IMR-90 (cell line): ENCODE measurements around the gene PHAF1. TPM values are rescaled to one million over a fixed set of nuclear protein-coding genes. Genes with fewer than 3 reads are reported as not detected.

Experiments
- ATAC-seq: fragments of 200-7000 bp; cut with Tn5 transposase; 2 replicates; pipeline ENCODE4 v1.9.1; 2020; ENCODE audit warnings: low read depth, mild to moderate bottlenecking, moderate library complexity
- BruUV-seq: library from RNA; stranded (reverse); fragments of 400-500 nt; replicated peaks from 2 replicates; lab custom pipeline; 2021; lab: Mats Ljungman, UMichigan
- CTCF ChIA-PET: fragments of 300-600 bp; formaldehyde crosslinking; extraction: SDS; loops from one replicate; lab custom pipeline; 2021; ENCODE audit warnings: antibody characterized with exemption; lab: Yijun Ruan, JAX
- POLR2A ChIA-PET: fragments of 300-600 bp; sonication (Branson Sonifier 250); formaldehyde crosslinking; loops from one replicate; lab custom pipeline; 2022; ENCODE audit warnings: antibody characterized with exemption; ENCODE audit not compliant: unreplicated experiment; lab: Charles Lee
- DNase-seq: peaks from one replicate; pipeline ENCODE4 v3.0.0; 2013
- H2AFZ ChIP-seq: replicated peaks from 2 replicates; pipeline ENCODE3; 2013; ENCODE audit warnings: low read length, mild to moderate bottlenecking; ENCODE audit not compliant: poor library complexity
- H2AK5ac ChIP-seq: 2 replicates; pipeline ENCODE4 v1.6.1; 2013; ENCODE audit warnings: low read depth, low read length, inconsistent platforms
- H2AK9ac ChIP-seq: replicated peaks from 2 replicates; pipeline ENCODE3; 2013; ENCODE audit warnings: mild to moderate bottlenecking, low read depth, low read length, moderate library complexity; ENCODE audit not compliant: poor library complexity
- H2BK120ac ChIP-seq: 2 replicates; pipeline ENCODE4 v1.6.1; 2013; ENCODE audit warnings: low read depth, low read length, inconsistent platforms
- H2BK15ac ChIP-seq: 3 replicates; pipeline ENCODE4 v1.6.1; 2013; ENCODE audit warnings: low read depth, low read length, inconsistent platforms
- H2BK20ac ChIP-seq: 2 replicates; pipeline ENCODE4 v1.6.1; 2013; ENCODE audit warnings: low read depth, mild to moderate bottlenecking, inconsistent platforms, low read length, moderate library complexity
- H2BK5ac ChIP-seq: 2 replicates; pipeline ENCODE4 v1.6.1; 2013; ENCODE audit warnings: mild to moderate bottlenecking, low read depth, low read length, inconsistent platforms; ENCODE audit not compliant: poor library complexity, severe bottlenecking
- H3K14ac ChIP-seq: replicated peaks from 2 replicates; pipeline ENCODE4 v1.6.1; 2013; ENCODE audit warnings: low read depth, low read length, inconsistent platforms
- H3K18ac ChIP-seq: 2 replicates; pipeline ENCODE4 v1.6.1; 2013; ENCODE audit warnings: low read depth, low read length, control low read depth
- H3K23ac ChIP-seq: 2 replicates; pipeline ENCODE4 v1.6.1; 2013; ENCODE audit warnings: low read depth, low read length, inconsistent platforms
- H3K27ac ChIP-seq: 2 replicates; pipeline ENCODE4 v1.5.1; 2013; ENCODE audit warnings: mild to moderate bottlenecking, control low read depth, low read length; ENCODE audit not compliant: insufficient read depth
- H3K27me3 ChIP-seq: 2 replicates; pipeline ENCODE4 v1.6.1; 2013; ENCODE audit warnings: low read length; ENCODE audit not compliant: control insufficient read depth, insufficient read depth
- H3K36me3 ChIP-seq: 2 replicates; pipeline ENCODE4 v1.6.1; 2013; ENCODE audit warnings: low read length, mixed read lengths; ENCODE audit not compliant: control insufficient read depth, insufficient read depth
- H3K4ac ChIP-seq: 2 replicates; pipeline ENCODE4 v1.6.1; 2013; ENCODE audit warnings: low read depth, low read length, inconsistent platforms
- H3K4me1 ChIP-seq: 2 replicates; pipeline ENCODE4 v1.6.1; 2013; ENCODE audit warnings: low read length, mixed read lengths; ENCODE audit not compliant: control insufficient read depth, insufficient read depth
- H3K4me2 ChIP-seq: 2 replicates; pipeline ENCODE4 v1.6.1; 2013; ENCODE audit warnings: low read depth, mild to moderate bottlenecking, control low read depth, low read length, moderate library complexity
- H3K4me3 ChIP-seq: 2 replicates; pipeline ENCODE4 v1.5.1; 2013; ENCODE audit warnings: low read depth, mild to moderate bottlenecking, control low read depth, low read length, moderate library complexity; ENCODE audit not compliant: insufficient read depth
- H3K56ac ChIP-seq: 2 replicates; pipeline ENCODE4 v1.6.1; 2013; ENCODE audit warnings: low read length, inconsistent platforms; ENCODE audit not compliant: insufficient read depth; ENCODE audit errors: extremely low read depth
- H3K79me1 ChIP-seq, 2 experiments: 2 replicates each; pipeline ENCODE4 v1.6.1; 2013; ENCODE audit warnings: low read length in 2 of 2, inconsistent platforms in 1 of 2, low read depth in 1 of 2
- H3K9ac ChIP-seq: 2 replicates; pipeline ENCODE4 v1.6.1; 2013; ENCODE audit warnings: low read depth, low read length, control low read depth
- H3K9me1 ChIP-seq: 2 replicates; pipeline ENCODE4 v1.6.1; 2013; ENCODE audit warnings: low read length, inconsistent platforms; ENCODE audit not compliant: insufficient read depth
- H3K9me3 ChIP-seq: 2 replicates; pipeline ENCODE4 v1.6.1; 2013; ENCODE audit warnings: low read length; ENCODE audit not compliant: control insufficient read depth, insufficient read depth
- H4K20me1 ChIP-seq: 2 replicates; pipeline ENCODE4 v1.6.1; 2013; ENCODE audit warnings: low read length, inconsistent platforms; ENCODE audit not compliant: insufficient read depth
- H4K5ac ChIP-seq: 2 replicates; pipeline ENCODE4 v1.6.1; 2013; ENCODE audit warnings: mild to moderate bottlenecking, low read depth, low read length, control low read depth
- H4K8ac ChIP-seq, 2 experiments: 2 replicates each; pipeline ENCODE4 v1.6.1; 2013; ENCODE audit warnings: low read depth in 2 of 2, low read length in 2 of 2, control low read depth in 1 of 2, inconsistent platforms in 1 of 2
- H4K91ac ChIP-seq: 2 replicates; pipeline ENCODE4 v1.6.1; 2013; ENCODE audit warnings: low read depth, low read length, inconsistent platforms; ENCODE audit not compliant: insufficient read depth
- BHLHE40 ChIP-seq: fragments of 150-350 bp; IDR thresholded peaks from 2 replicates; pipeline ENCODE4 v1.6.1; 2016; ENCODE audit warnings: mild to moderate bottlenecking, low read depth, low read length
- CEBPB ChIP-seq: IDR thresholded peaks from 2 replicates; pipeline ENCODE4 v1.6.1; 2012; ENCODE audit warnings: low read depth, low read length, improper control_type of control experiment
- CHD1 ChIP-seq: IDR thresholded peaks from 2 replicates; pipeline ENCODE4 v1.6.1; 2012; ENCODE audit warnings: low read depth, low read length, improper control_type of control experiment
- MAFK ChIP-seq: IDR thresholded peaks from 2 replicates; pipeline ENCODE4 v1.6.1; 2012; ENCODE audit warnings: low read depth, low read length, improper control_type of control experiment
- MAZ ChIP-seq: IDR thresholded peaks from 2 replicates; pipeline ENCODE4 v1.6.1; 2012; ENCODE audit warnings: low read depth, mild to moderate bottlenecking, low read length, improper control_type of control experiment, moderate library complexity, borderline replicate concordance
- MXI1 ChIP-seq: IDR thresholded peaks from 2 replicates; pipeline ENCODE4 v1.6.1; 2012; ENCODE audit warnings: low read depth, mild to moderate bottlenecking, low read length, moderate library complexity, borderline replicate concordance
- NFE2L2 ChIP-seq: fragments of 150-350 bp; IDR thresholded peaks from 2 replicates; pipeline ENCODE4 v1.6.1; 2016; ENCODE audit warnings: low read depth, mild to moderate bottlenecking, low read length
- POLR2A ChIP-seq: IDR thresholded peaks from 2 replicates; pipeline ENCODE4 v1.6.1; 2012; ENCODE audit warnings: mild to moderate bottlenecking, low read depth, low read length
- RAD21 ChIP-seq: IDR thresholded peaks from 2 replicates; pipeline ENCODE4 v1.6.1; 2012; ENCODE audit warnings: low read length, improper control_type of control experiment
- RCOR1 ChIP-seq: IDR thresholded peaks from 2 replicates; pipeline ENCODE4 v1.6.1; 2012; ENCODE audit warnings: mild to moderate bottlenecking, low read length, improper control_type of control experiment; ENCODE audit not compliant: insufficient replicate concordance
- SMC3 ChIP-seq: fragments of 150-350 bp; IDR thresholded peaks from 2 replicates; pipeline ENCODE4 v1.6.1; 2016; ENCODE audit warnings: low read depth, mild to moderate bottlenecking, antibody characterized with exemption, low read length, moderate library complexity
- WGBS, 2 experiments: methylation state at CpG; one replicate each; pipeline versions ENCODE4 v1.1.5 to v1.1.7; 2013; ENCODE audit warnings: missing lambda C conversion rate in 2 of 2; ENCODE audit not compliant: insufficient read length in 1 of 2; ENCODE audit errors: extremely low coverage in 2 of 2; 5-methylcytosine and 5-hydroxymethylcytosine counted together
- dilution Hi-C: fragments of 300-500 bp; cut with HindIII; formaldehyde crosslinking; loops from one replicate; pipeline ENCODE4 v1.14.3; 2018; ENCODE audit warnings: low sequenced_read_pairs; ENCODE audit not compliant: unreplicated experiment
- in situ Hi-C: fragments of 300-500 bp; cut with MboI; formaldehyde crosslinking; loops from 3 replicates; pipeline ENCODE4 v1.14.3; 2019; ENCODE audit warnings: low sequenced_read_pairs, inconsistent platforms, mixed read lengths
- intact Hi-C: fragments of 100-400 bp; cut with micrococcal nuclease; formaldehyde crosslinking; loops from 2 replicates; pipeline ENCODE4 v1.10.0; 2022
- polyA plus RNA-seq, 3 experiments: library from polyadenylated mRNA; depleted of rRNA; stranded (reverse); fragments of >200 nt; gene quantifications; 2 replicates each; pipeline ENCODE4 v1.2.3, GENCODE V29; 2012; ENCODE audit warnings: low replicate concordance in 1 of 3
- total RNA-seq: library from RNA; depleted of rRNA; stranded (reverse); fragments of >200 nt; gene quantifications from 2 replicates; pipeline ENCODE4 v1.2.3, GENCODE V29; 2012
- TF ChIP-seq, protein P1 (sequence below): fragments of 150-350 bp; IDR thresholded peaks from 2 replicates; pipeline ENCODE4 v1.6.1; 2017; ENCODE audit warnings: mild to moderate bottlenecking, antibody characterized with exemption, low read length, low read depth
- TF ChIP-seq, protein P2 (sequence below): conservative IDR thresholded peaks from 2 replicates; pipeline ENCODE4 v1.5.1; 2012; ENCODE audit warnings: mild to moderate bottlenecking, low read depth, low read length, improper control_type of control experiment
- TF ChIP-seq, protein P3 (sequence below): fragments of 150-350 bp; IDR thresholded peaks from 2 replicates; pipeline ENCODE4 v1.6.1; 2016; ENCODE audit warnings: low read depth, mild to moderate bottlenecking, low read length, moderate library complexity, borderline replicate concordance

PHAF1 gene
- total and polyA plus RNA-seq, 2 of the 4 experiments (the other 2 are of a cell fraction) = 14.0 to 19.8 TPM

DNA sequence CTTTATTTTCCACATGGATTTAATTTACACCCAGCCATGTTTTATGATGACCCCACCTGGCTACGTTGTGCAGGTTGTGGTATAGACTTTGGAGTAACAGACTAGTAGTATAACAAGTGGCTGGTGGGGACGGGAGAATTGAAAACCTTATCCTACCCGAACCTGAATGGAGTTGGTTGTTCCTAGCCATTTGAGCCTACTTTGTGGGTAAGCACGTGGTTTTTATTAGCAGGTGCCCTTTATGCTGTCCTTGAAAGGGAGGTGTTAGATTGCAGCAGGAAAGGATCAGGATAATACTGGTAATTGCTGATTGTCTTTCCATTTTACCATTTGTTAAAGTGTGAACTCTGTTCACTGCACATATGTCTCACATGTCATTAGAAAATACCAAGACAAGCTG, 31.9 kb upstream of the PHAF1 start:
- H3K36me3 ChIP-seq = peaks cover 17% of the 10 kb centered on the region
- H3K56ac ChIP-seq = no peak overlapping the region
- H3K4me3 ChIP-seq = no peak overlapping the region
- no peak overlapping the region for H3K4me2 ChIP-seq
- H3K79me1 ChIP-seq = peaks cover 20 to 55% of the 10 kb centered on the region in 2 experiments
- peaks cover 3% of the 10 kb centered on the region; the same call in 1 of the 2 replicates for H4K20me1 ChIP-seq
- H3K9me3 ChIP-seq = no peaks in the 10 kb centered on the region
- no peak overlapping the region for H4K8ac ChIP-seq
- H3K4me1 ChIP-seq = no peaks in the 10 kb centered on the region
- DNase-seq = no peak
- no peak overlapping the region for H4K5ac ChIP-seq
- TF ChIP-seq MXI1 = no peak
- TF ChIP-seq, protein P1, sequence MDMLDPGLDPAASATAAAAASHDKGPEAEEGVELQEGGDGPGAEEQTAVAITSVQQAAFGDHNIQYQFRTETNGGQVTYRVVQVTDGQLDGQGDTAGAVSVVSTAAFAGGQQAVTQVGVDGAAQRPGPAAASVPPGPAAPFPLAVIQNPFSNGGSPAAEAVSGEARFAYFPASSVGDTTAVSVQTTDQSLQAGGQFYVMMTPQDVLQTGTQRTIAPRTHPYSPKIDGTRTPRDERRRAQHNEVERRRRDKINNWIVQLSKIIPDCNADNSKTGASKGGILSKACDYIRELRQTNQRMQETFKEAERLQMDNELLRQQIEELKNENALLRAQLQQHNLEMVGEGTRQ = no peak
- no peak for TF ChIP-seq POLR2A
- TF ChIP-seq MAZ = no peak
- TF ChIP-seq NFE2L2 = no peak
- no peak for TF ChIP-seq SMC3
- no peak for TF ChIP-seq BHLHE40
- no peak for TF ChIP-seq CEBPB
- TF ChIP-seq RCOR1 = no peak
- TF ChIP-seq RAD21 = no peak
- TF ChIP-seq MAFK = no peak
- TF ChIP-seq, protein P2, sequence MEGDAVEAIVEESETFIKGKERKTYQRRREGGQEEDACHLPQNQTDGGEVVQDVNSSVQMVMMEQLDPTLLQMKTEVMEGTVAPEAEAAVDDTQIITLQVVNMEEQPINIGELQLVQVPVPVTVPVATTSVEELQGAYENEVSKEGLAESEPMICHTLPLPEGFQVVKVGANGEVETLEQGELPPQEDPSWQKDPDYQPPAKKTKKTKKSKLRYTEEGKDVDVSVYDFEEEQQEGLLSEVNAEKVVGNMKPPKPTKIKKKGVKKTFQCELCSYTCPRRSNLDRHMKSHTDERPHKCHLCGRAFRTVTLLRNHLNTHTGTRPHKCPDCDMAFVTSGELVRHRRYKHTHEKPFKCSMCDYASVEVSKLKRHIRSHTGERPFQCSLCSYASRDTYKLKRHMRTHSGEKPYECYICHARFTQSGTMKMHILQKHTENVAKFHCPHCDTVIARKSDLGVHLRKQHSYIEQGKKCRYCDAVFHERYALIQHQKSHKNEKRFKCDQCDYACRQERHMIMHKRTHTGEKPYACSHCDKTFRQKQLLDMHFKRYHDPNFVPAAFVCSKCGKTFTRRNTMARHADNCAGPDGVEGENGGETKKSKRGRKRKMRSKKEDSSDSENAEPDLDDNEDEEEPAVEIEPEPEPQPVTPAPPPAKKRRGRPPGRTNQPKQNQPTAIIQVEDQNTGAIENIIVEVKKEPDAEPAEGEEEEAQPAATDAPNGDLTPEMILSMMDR = no peak
- no peak for TF ChIP-seq CHD1
- TF ChIP-seq, protein P3, sequence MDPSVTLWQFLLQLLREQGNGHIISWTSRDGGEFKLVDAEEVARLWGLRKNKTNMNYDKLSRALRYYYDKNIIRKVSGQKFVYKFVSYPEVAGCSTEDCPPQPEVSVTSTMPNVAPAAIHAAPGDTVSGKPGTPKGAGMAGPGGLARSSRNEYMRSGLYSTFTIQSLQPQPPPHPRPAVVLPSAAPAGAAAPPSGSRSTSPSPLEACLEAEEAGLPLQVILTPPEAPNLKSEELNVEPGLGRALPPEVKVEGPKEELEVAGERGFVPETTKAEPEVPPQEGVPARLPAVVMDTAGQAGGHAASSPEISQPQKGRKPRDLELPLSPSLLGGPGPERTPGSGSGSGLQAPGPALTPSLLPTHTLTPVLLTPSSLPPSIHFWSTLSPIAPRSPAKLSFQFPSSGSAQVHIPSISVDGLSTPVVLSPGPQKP = no peak
- no peak overlapping the region for H2AFZ ChIP-seq
- ATAC-seq = no peak
- no peak overlapping the region for H2BK20ac ChIP-seq
- H3K9ac ChIP-seq = no peak overlapping the region
- no peak overlapping the region for H2AK9ac ChIP-seq
- no peak overlapping the region for H2BK120ac ChIP-seq
- no peak overlapping the region for H2AK5ac ChIP-seq
- POLR2A ChIA-PET = no interaction called here
- in situ Hi-C loops = no loop called here
- no peak overlapping the region for H3K14ac ChIP-seq
- intact Hi-C loops = no loop called here
- no peak overlapping the region for H2BK15ac ChIP-seq
- no CpG with 5 or more reads among the region's 4 CpGs for WGBS, 2 experiments
- no TSS peak for BruUV-seq
- dilution Hi-C loops = no loop called here
- no peak overlapping the region for H3K4ac ChIP-seq
- H3K9me1 ChIP-seq = 0 out of 2 replicates have a peak, but pooled peaks cover 10% of the 10 kb centered on the region
- no peak overlapping the region for H3K23ac ChIP-seq
- CTCF ChIA-PET = no interaction called here
- H2BK5ac ChIP-seq = no peak overlapping the region
- H3K27ac ChIP-seq = no peak overlapping the region
- H4K91ac ChIP-seq = no peak overlapping the region
- H3K18ac ChIP-seq = no peak overlapping the region
- H3K27me3 ChIP-seq = no peaks in the 10 kb centered on the region
